ENCODE results near the gene PARP12. TPM values are rescaled to one million over a fixed set of nuclear protein-coding genes. Genes with fewer than 3 reads are reported as not detected.
A peak's percentile ranks its signal among the peaks of the same experiment; 100 is the strongest.

Gene PARP12
- total and polyA plus RNA-seq, 9 of the 15 experiments (the other 6 are each of a cell fraction or from before 2014, with no cell fraction given) = 4.6 to 40.4 (median 23.5) TPM

DNA sequence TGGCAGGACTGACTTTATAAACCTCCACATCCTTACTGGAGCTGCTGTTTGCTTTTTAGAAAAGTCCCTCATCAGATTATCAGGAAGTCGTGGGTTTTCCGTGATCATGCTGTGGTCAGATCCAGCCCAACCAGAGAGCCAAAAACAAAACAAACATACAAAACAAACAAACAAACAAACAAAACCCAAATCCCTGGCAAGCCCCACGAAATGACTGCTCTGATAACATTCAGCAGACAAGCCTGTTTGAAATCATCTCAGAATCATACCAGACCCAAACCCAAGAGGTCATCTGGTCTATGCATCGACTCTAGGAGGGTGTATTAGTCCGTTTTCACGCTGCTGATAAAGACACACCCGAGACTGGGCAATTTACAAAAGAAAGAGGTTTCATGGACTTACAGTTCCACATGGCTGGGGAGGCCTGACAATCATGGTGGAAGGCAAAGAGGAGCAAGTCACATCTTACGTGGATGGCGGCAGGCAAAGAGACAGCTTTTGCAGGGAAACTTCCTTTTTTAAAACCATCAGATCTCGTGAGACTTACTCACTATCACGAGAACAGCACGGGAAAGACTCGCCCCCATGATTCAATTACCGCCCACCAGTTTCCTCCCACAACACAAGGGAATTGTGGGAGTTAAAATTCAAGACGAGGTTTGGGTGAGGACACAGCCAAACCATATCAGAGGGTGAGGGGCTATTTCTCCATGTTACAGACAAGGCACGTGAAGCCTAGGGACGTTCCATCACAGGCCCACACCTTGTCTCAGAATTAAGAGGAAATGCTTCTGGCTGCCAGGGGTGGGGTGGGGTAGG lies 85.7 kb downstream of the PARP12 start (continued):
- TF ChIP-seq ZNF318 (IDR thresholded peaks at IDR 0.05; ENCODE audit: borderline replicate concordance in 1 of 2, low read depth in 1 of 2) (no peak), SMAD2 (IDR thresholded peaks at IDR 0.05; ENCODE audit: low read depth, low read length) (no peak), FOXK2 (conservative IDR thresholded peaks at IDR 0.05 in 1 of 2, IDR thresholded peaks at IDR 0.05 in 1 of 2; ENCODE audit: low read depth in 2 of 2) (peak in 1 of 2 experiments; percentile 43; a peak in 2 of 4 replicates), ZFP30 (CRISPR knock-in tag; IDR thresholded peaks at IDR 0.05; ENCODE audit: borderline replicate concordance) (no peak), ILF3 (IDR thresholded peaks at IDR 0.05; ENCODE audit: borderline replicate concordance) (no peak), PML (IDR thresholded peaks at IDR 0.05; ENCODE audit: low read length) (peak; percentile 66; the same call in 1 of the 2 replicates), SAP30 (IDR thresholded peaks at IDR 0.05; ENCODE audit: borderline replicate concordance, insufficient read depth, low read depth, low read length, poor library complexity, severe bottlenecking) (peak; percentile 76), CCNT2 (IDR thresholded peaks at IDR 0.05; ENCODE audit: borderline replicate concordance, extremely low read depth, insufficient read length, low read depth, low read length) (no peak), MECOM (CRISPR knock-in tag; IDR thresholded peaks at IDR 0.05) (0 out of 2 replicates have a peak, but pooled peaks have one; percentile 44), TRIM24 (IDR thresholded peaks at IDR 0.05) (peak in 1 of 2 experiments; percentile 62; a peak in 3 of 4 replicates), TAL1 (IDR thresholded peaks at IDR 0.05) (0 out of 2 replicates have a peak, but pooled peaks have one; percentile 4), RBFOX2 (IDR thresholded peaks at IDR 0.05; ENCODE audit: low read depth, low read length) (peak; percentile 72), ZNF696 (CRISPR knock-in tag; conservative IDR thresholded peaks at IDR 0.05) (no peak), MCM3 (IDR thresholded peaks at IDR 0.05) (no peak), RFX7 (CRISPR knock-in tag; IDR thresholded peaks at IDR 0.05) (no peak)
- TF ChIP-seq, protein P1, sequence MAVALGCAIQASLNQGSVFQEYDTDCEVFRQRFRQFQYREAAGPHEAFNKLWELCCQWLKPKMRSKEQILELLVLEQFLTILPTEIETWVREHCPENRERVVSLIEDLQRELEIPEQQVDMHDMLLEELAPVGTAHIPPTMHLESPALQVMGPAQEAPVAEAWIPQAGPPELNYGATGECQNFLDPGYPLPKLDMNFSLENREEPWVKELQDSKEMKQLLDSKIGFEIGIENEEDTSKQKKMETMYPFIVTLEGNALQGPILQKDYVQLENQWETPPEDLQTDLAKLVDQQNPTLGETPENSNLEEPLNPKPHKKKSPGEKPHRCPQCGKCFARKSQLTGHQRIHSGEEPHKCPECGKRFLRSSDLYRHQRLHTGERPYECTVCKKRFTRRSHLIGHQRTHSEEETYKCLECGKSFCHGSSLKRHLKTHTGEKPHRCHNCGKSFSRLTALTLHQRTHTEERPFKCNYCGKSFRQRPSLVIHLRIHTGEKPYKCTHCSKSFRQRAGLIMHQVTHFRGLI (CRISPR knock-in tag; IDR thresholded peaks at IDR 0.05) = no peak

All from K562 (cell line).